ENCODE measurements around the gene PCARE.

- TF ChIP-seq POLR2A (IDR thresholded peaks at IDR 0.05; ENCODE audit: low read length) (no peak), GATA1 (IDR thresholded peaks at IDR 0.05; ENCODE audit: low read depth, low read length) (no peak)
Measured at GRCh38 chr2:29024882-29025430, 49.4 kb downstream of the PCARE start.

All from erythroblast (primary cell).